Measurements from ENCODE around the gene OR1Q1.

DNA sequence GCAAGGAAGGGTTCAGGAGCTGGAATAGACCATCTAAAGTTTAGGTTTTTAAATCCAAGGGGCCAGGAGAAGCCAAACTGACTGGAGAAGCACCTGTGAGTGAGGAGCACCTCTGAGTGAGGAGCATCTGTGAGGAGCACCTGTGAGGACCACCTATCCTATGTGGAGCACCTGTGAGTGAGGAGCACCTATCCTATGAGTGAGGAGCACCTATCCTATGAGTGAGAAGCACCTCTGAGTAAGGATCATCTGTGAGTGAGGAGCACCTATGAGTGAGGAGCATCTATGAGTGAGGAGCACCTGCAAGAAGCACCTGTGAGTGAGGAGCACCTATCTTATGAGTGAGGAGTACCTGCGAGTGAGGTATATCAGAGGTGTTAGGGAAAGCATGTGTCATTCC, 8.0 kb upstream of the OR1Q1 start:
- no peak for TF ChIP-seq TAF1 (IDR thresholded peaks at IDR 0.05; ENCODE audit: low read depth)
- no peak for TF ChIP-seq RAD21 (IDR thresholded peaks at IDR 0.05; ENCODE audit: low read depth)
- TF ChIP-seq, protein P1, sequence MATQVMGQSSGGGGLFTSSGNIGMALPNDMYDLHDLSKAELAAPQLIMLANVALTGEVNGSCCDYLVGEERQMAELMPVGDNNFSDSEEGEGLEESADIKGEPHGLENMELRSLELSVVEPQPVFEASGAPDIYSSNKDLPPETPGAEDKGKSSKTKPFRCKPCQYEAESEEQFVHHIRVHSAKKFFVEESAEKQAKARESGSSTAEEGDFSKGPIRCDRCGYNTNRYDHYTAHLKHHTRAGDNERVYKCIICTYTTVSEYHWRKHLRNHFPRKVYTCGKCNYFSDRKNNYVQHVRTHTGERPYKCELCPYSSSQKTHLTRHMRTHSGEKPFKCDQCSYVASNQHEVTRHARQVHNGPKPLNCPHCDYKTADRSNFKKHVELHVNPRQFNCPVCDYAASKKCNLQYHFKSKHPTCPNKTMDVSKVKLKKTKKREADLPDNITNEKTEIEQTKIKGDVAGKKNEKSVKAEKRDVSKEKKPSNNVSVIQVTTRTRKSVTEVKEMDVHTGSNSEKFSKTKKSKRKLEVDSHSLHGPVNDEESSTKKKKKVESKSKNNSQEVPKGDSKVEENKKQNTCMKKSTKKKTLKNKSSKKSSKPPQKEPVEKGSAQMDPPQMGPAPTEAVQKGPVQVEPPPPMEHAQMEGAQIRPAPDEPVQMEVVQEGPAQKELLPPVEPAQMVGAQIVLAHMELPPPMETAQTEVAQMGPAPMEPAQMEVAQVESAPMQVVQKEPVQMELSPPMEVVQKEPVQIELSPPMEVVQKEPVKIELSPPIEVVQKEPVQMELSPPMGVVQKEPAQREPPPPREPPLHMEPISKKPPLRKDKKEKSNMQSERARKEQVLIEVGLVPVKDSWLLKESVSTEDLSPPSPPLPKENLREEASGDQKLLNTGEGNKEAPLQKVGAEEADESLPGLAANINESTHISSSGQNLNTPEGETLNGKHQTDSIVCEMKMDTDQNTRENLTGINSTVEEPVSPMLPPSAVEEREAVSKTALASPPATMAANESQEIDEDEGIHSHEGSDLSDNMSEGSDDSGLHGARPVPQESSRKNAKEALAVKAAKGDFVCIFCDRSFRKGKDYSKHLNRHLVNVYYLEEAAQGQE (IDR thresholded peaks at IDR 0.05; ENCODE audit: low read depth): no peak
